HL-60 (cell line): ENCODE data around the gene ARHGAP26.

ENCODE experiments used
- GABPA ChIP-seq: IDR thresholded peaks from 2 replicates; pipeline ENCODE4 v1.6.1; 2012; ENCODE audit warnings: low read depth
- REST ChIP-seq: IDR thresholded peaks from 2 replicates; pipeline ENCODE4 v1.6.1; 2012; ENCODE audit warnings: low read depth; ENCODE audit not compliant: insufficient replicate concordance
- TF ChIP-seq, protein P1 (sequence below): IDR thresholded peaks from one replicate; pipeline ENCODE4 v1.5.1; 2011; ENCODE audit warnings: low read length, control low read depth, inconsistent platforms; ENCODE audit not compliant: insufficient read depth

DNA sequence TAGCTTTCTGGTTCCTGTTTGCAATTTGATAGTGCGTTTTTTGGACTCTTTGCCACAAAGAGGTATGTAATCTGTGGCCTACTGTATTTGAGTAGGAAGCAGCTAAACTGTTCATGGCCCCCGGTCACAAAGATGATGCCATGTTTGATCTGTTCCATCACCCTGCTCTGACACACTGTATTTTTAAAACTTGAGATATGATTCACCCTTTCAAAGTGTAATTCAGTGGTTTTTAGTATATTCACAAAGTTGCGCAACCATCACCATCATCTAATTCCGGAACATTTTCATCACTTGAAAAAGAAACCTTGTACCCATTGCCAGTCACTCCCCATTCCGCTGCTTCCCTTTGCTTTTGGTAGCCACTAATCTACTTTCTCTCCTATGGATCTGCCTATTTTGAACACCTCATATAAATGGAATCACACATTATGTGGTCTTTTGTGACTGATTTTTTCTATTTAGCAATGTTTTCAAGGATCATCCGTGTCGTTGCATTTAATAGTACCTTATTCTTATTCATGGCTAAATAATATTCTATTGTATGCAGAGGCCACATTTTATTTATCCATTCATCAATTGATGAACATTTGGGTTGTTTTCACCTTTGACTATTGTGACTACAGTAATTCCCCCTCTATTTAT is 491.7 kb downstream of the ARHGAP26 start:
- TF ChIP-seq REST (no peak), GABPA (no peak)
- TF ChIP-seq, protein P1, sequence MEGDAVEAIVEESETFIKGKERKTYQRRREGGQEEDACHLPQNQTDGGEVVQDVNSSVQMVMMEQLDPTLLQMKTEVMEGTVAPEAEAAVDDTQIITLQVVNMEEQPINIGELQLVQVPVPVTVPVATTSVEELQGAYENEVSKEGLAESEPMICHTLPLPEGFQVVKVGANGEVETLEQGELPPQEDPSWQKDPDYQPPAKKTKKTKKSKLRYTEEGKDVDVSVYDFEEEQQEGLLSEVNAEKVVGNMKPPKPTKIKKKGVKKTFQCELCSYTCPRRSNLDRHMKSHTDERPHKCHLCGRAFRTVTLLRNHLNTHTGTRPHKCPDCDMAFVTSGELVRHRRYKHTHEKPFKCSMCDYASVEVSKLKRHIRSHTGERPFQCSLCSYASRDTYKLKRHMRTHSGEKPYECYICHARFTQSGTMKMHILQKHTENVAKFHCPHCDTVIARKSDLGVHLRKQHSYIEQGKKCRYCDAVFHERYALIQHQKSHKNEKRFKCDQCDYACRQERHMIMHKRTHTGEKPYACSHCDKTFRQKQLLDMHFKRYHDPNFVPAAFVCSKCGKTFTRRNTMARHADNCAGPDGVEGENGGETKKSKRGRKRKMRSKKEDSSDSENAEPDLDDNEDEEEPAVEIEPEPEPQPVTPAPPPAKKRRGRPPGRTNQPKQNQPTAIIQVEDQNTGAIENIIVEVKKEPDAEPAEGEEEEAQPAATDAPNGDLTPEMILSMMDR: no peak
